ENCODE measurements around the gene SUN2. TPM values are rescaled to one million over a fixed set of nuclear protein-coding genes. Genes with fewer than 3 reads are reported as not detected.
A peak's percentile ranks its signal among the peaks of the same experiment; 100 is the strongest.
"Not testable (repeated sequence)": the region's sequence is repeated elsewhere in the genome, so short reads cannot be mapped to it uniquely, and the experiment has no call there.

Gene SUN2
- total and polyA plus RNA-seq, 2 of the 8 experiments (the other 6 are each of a cell fraction or from before 2014, with no cell fraction given): 5.1 to 10.5 TPM

DNA sequence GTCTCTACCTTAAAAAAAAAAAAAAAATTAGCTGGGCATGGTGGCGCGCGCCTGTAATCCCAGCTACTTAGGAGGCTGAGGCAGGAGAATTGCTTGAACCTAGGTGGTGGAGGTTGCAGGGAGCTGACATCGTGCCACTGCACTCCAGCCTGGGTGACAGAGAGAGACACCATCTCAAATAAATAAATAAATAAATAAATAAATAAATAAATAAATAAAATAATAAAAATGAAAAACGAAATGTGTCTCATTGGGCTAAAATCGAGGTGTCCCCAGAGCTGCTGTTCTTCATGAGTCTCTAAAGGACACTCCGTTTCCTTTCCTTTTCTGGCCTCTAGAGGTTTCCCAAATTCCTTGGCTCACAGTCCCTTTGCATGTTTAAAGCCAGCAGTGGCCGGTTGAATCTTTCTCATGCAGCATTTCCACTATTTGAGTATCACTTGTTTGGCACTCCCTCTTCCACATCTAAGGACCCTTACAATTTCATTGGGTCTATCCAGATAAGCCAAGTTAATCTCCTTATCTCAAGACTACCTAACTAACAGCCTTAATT, 49.3 kb upstream of the SUN2 start:
- FAIRE-seq; H2BK5ac ChIP-seq (ENCODE audit: low read depth, low read length): not testable (repeated sequence)

More for the DNA sequence above, 49.3 kb upstream of the SUN2 start:
- DNase-seq (ENCODE audit: low read depth in 1 of 2, low spot score in 2 of 2); H3K9ac ChIP-seq (replicated peaks in 1 of 4; ENCODE audit: extremely low read depth in 1 of 4, low read depth in 3 of 4, low read length in 3 of 4); H3K36me3 ChIP-seq (ENCODE audit: control insufficient read depth in 2 of 4, insufficient read depth in 4 of 4, low read length in 3 of 4); H3K23ac ChIP-seq (ENCODE audit: insufficient read length); H3K4me1 ChIP-seq (replicated peaks in 1 of 4; ENCODE audit: control insufficient read depth in 3 of 4, insufficient read depth in 4 of 4, low read length in 3 of 4); H3K27ac ChIP-seq (ENCODE audit: low read depth, low read length); H3K4me2 ChIP-seq (ENCODE audit: insufficient read depth in 1 of 2, low read depth in 2 of 2, low read length in 2 of 2); H3K18ac ChIP-seq (ENCODE audit: extremely low read depth, low read length); H2BK15ac ChIP-seq (ENCODE audit: low read length); H2BK120ac ChIP-seq (replicated peaks; ENCODE audit: low read depth, low read length); H3K79me1 ChIP-seq (ENCODE audit: low read depth, low read length); H4K20me1 ChIP-seq (replicated peaks in 1 of 2; ENCODE audit: control insufficient read depth in 1 of 2, insufficient read depth in 2 of 2, low read length in 2 of 2); H3K4ac ChIP-seq (replicated peaks; ENCODE audit: insufficient read length, low read depth, low read length); POLR2A ChIA-PET (ENCODE audit: partially characterized antibody); H4K91ac ChIP-seq (replicated peaks; ENCODE audit: insufficient read length, low read length); H2BK20ac ChIP-seq (ENCODE audit: low read length); H4K5ac ChIP-seq (ENCODE audit: insufficient read length, low read depth, low read length); H2AFZ ChIP-seq (ENCODE audit: low read length); H3K27me3 ChIP-seq (replicated peaks in 1 of 4; ENCODE audit: control insufficient read depth in 3 of 4, extremely low read depth in 1 of 4, insufficient read depth in 3 of 4, low read length in 3 of 4); H2BK12ac ChIP-seq (ENCODE audit: low read depth, low read length); H3K23me2 ChIP-seq (ENCODE audit: low read depth, low read length); H3K79me2 ChIP-seq (ENCODE audit: control insufficient read depth in 1 of 2, insufficient read depth in 2 of 2, low read length in 2 of 2); H3K9me3 ChIP-seq (ENCODE audit: insufficient read depth in 2 of 2, low read depth in 1 of 2, low read length in 1 of 2); H2AK5ac ChIP-seq (ENCODE audit: low read depth, low read length); H3K14ac ChIP-seq (ENCODE audit: insufficient read length); H3K4me3 ChIP-seq (ENCODE audit: extremely low read depth in 1 of 4, insufficient read depth in 2 of 4, low read depth in 3 of 4, low read length in 4 of 4); H4K8ac ChIP-seq (ENCODE audit: extremely low read depth, insufficient read depth, low read length); H3K56ac ChIP-seq (replicated peaks; ENCODE audit: insufficient read length, low read depth, low read length): not testable (repeated sequence)
- WGBS, 2 experiments (ENCODE audit: extremely low coverage in 1 of 2, insufficient coverage in 1 of 2, insufficient read length in 1 of 2, insufficient replicate concordance in 2 of 2, low coverage in 1 of 2, low lambda C conversion rate in 2 of 2, missing lambda C conversion rate in 1 of 2): 67% methylated on average over 5 of the region's 8 CpGs; no CpG with 5 or more reads in 1 of the 2 experiments
- CTCF ChIA-PET (ENCODE audit: partially characterized antibody): interaction anchor here (0.6 to 1.7 kb wide), 5 partner anchors 21 to 166 kb away, joined by 3 to 4 read pairs (median 3); no protein-coding TSS in a partner anchor
- TF ChIP-seq RAD21 (IDR thresholded peaks at IDR 0.05 in 1 of 2, conservative IDR thresholded peaks at IDR 0.05 in 1 of 2; ENCODE audit: low read depth in 2 of 2, low read length in 2 of 2): 0 out of 4 replicates have a peak, but pooled peaks of 1 of the 2 experiments have one; percentile 9
